Measurements from ENCODE around the gene EPDR1. TPM values are rescaled to one million over a fixed set of nuclear protein-coding genes. Genes with fewer than 3 reads are reported as not detected.
A peak's percentile ranks its signal among the peaks of the same experiment; 100 is the strongest.

Gene EPDR1
- total RNA-seq, 6 experiments from 2014 or later = 4.1 to 34.1 (median 13.2) TPM

DNA sequence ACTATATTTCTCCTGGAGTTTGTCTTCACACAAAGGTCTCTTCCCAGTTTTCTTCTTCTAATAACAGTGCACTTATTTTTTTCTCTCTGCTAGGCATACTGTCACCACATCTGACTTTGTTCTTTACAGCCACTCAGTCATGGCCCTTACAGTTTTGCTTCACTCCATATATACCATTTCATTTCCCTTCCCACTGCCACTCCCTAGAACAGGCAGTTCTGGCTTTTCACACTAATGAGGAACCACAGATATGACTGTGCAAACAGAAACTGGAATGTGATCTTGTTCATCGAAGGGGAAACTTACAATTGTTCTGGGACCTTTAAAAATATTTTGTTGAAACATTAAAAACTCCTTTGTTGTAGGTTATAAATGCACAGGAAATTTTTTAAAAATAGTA is 67.3 kb downstream of the EPDR1 start:
- H3K9me3 ChIP-seq = no peaks in the 10 kb centered on the region
- DNase-seq (no peak), ATAC-seq (peak in 3 of 4 donors; percentile 40 to 61 (median 47))
- WGBS (ENCODE audit: insufficient coverage, low coverage, low lambda C conversion rate, missing lambda C conversion rate) = 33% methylated on average over 1 of the region's 1 CpG
- H3K4me1 ChIP-seq = no peaks in the 10 kb centered on the region
- intact Hi-C loops (cut with DNase I) = no loop called here
- H3K27me3 ChIP-seq = no peaks in the 10 kb centered on the region
- TF ChIP-seq, protein P1, sequence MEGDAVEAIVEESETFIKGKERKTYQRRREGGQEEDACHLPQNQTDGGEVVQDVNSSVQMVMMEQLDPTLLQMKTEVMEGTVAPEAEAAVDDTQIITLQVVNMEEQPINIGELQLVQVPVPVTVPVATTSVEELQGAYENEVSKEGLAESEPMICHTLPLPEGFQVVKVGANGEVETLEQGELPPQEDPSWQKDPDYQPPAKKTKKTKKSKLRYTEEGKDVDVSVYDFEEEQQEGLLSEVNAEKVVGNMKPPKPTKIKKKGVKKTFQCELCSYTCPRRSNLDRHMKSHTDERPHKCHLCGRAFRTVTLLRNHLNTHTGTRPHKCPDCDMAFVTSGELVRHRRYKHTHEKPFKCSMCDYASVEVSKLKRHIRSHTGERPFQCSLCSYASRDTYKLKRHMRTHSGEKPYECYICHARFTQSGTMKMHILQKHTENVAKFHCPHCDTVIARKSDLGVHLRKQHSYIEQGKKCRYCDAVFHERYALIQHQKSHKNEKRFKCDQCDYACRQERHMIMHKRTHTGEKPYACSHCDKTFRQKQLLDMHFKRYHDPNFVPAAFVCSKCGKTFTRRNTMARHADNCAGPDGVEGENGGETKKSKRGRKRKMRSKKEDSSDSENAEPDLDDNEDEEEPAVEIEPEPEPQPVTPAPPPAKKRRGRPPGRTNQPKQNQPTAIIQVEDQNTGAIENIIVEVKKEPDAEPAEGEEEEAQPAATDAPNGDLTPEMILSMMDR (IDR thresholded peaks at IDR 0.05) = no peak
- TF ChIP-seq POLR2A (IDR thresholded peaks at IDR 0.05) = no peak
- no peaks in the 10 kb centered on the region for H3K36me3 ChIP-seq
- no peak overlapping the region for H3K4me3 ChIP-seq
- H3K27ac ChIP-seq = no peak overlapping the region

DNA sequence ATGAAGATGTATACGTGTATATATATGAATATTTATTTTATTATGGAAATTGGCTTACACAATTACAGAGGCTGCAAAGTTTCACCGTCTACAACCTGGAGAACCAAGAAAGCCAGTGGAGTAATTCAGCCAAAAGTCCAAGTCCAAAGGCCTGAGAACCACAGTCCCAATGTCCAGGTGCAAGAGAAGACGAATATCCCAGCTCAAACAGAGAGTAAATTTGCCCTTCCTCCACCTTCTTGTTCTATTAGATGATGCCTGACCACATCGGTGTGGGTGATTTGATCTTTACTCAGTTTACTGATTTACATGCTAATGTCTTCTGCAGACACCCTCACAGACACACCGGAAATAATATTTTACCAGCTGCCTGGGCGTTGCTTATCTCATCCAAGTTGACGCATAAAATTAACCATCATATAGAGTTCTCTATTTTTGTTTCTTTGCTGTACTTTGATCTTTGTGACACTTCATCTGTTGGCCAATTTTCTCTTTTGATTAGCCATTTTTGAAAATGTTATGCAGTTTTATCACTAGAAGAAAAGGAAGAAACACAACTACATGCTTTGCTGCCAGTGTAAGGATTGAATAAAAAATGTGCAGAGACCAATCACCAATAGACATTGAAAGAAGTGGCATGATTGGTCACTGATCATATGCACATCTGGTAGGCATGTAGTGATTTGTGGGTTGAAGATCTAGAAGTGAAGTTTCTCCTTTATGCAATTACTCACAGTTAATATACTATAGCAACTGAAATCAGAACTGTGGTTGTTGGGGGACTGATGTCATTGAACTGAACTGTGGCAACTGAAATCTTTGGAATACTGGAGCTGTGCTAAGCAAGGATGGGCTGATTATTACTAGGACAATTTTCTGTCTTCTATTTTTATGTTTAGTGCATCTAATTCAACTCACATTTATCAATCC is 68.5 kb downstream of the EPDR1 start:
- TF ChIP-seq, protein P1 (IDR thresholded peaks at IDR 0.05) = no peak
- TF ChIP-seq POLR2A (IDR thresholded peaks at IDR 0.05) = no peak
- no peak for DNase-seq
- ATAC-seq = no peak

DNA sequence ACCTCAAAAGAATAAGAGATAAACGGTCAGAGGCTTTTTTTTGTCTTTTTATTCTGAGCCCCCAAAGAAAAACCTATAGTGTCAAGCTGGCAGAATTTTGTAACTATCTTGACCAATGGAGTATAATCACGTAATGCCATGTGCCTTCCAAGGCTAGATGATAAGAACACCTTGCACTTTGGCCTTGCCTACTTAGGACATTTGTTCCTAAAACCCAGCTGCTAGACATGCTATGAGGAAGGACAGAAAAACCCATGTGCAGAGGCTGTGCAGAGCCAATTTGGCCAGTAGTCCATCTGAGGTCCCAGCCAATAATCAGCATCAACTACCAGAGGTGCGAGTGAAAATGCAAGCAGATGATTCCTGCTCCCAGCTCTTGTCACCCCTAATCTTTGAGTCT is 69.9 kb downstream of the EPDR1 start:
- WGBS (ENCODE audit: insufficient coverage, low coverage, low lambda C conversion rate, missing lambda C conversion rate) = 64% methylated on average over 2 of the region's 3 CpGs
- no peak for DNase-seq
- Histone ChIP-seq H3K9me3 (no peaks in the 10 kb centered on the region), H3K27ac (no peak overlapping the region), H3K4me1 (no peaks in the 10 kb centered on the region), H3K27me3 (no peaks in the 10 kb centered on the region), H3K36me3 (no peaks in the 10 kb centered on the region), H3K4me3 (no peak overlapping the region)
- intact Hi-C loops (cut with DNase I) = no loop called here
- no peak for ATAC-seq
- no peak for TF ChIP-seq POLR2A (IDR thresholded peaks at IDR 0.05)
- TF ChIP-seq, protein P1 (IDR thresholded peaks at IDR 0.05) = no peak

More for the DNA sequence above, 68.5 kb downstream of the EPDR1 start:
- Histone ChIP-seq H3K9me3 (no peaks in the 10 kb centered on the region), H3K27ac (no peak overlapping the region), H3K27me3 (no peaks in the 10 kb centered on the region), H3K36me3 (no peaks in the 10 kb centered on the region), H3K4me1 (no peaks in the 10 kb centered on the region), H3K4me3 (no peak overlapping the region)
- intact Hi-C loops (cut with DNase I) = no loop called here
- 67% methylated on average over 6 of the region's 7 CpGs for WGBS (ENCODE audit: insufficient coverage, low coverage, low lambda C conversion rate, missing lambda C conversion rate)

DNA sequence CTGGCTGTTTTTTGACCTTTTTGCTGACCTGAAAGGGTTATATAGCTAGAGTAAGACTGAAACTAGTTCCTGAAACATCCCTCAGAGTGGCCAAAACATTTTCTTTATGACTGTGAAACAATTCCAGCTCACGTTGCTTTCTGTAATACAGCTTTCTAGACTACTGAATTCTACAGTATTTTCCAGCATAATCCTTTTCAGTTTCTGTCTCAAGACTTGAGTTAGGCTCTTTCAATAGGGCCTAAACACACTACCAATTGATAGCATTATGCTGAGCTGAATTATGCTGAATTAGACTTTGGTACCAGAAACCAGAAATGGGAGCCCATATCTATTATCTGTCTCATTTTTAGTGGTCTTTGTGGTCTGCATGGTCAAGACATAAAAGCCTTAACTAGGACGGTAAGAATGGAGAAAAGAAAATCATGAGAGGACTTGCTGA is 72.6 kb downstream of the EPDR1 start:
- no peak overlapping the region for H3K27ac ChIP-seq
- H3K36me3 ChIP-seq = no peaks in the 10 kb centered on the region
- intact Hi-C loops (cut with DNase I) = no loop called here
- DNase-seq = no peak
- H3K4me1 ChIP-seq = no peaks in the 10 kb centered on the region
- H3K27me3 ChIP-seq = no peaks in the 10 kb centered on the region
- H3K9me3 ChIP-seq = no peaks in the 10 kb centered on the region
- TF ChIP-seq, protein P1 (IDR thresholded peaks at IDR 0.05) = no peak
- no peak for TF ChIP-seq POLR2A (IDR thresholded peaks at IDR 0.05)
- 74% methylated on average over 2 of the region's 2 CpGs for WGBS (ENCODE audit: insufficient coverage, low coverage, low lambda C conversion rate, missing lambda C conversion rate)
- H3K4me3 ChIP-seq = no peak overlapping the region
- ATAC-seq = no peak
